Esophagus (tissue), 2 donors: ENCODE measurements around the gene TTC12. TPM values are rescaled to one million over a fixed set of nuclear protein-coding genes. Genes with fewer than 3 reads are reported as not detected.

ENCODE experiments used
- H3K27ac ChIP-seq, 2 donors: one replicate each; pipeline ENCODE4 v1.5.1; 2013; ENCODE audit warnings: low read depth in 2 of 2, mild to moderate bottlenecking in 2 of 2, inconsistent platforms in 1 of 2, low read length in 1 of 2, moderate library complexity in 1 of 2
- H3K27me3 ChIP-seq, 2 donors: one replicate each; pipeline ENCODE4 v1.6.1; 2013; ENCODE audit warnings: low read length in 2 of 2, control low read depth in 1 of 2, mild to moderate bottlenecking in 1 of 2; ENCODE audit not compliant: insufficient read depth in 2 of 2, control insufficient read depth in 1 of 2
- H3K36me3 ChIP-seq, 2 donors: one replicate each; pipeline ENCODE4 v1.6.1; 2013; ENCODE audit warnings: low read length in 1 of 2; ENCODE audit not compliant: control insufficient read depth in 2 of 2, insufficient read depth in 2 of 2
- H3K4me1 ChIP-seq, 2 donors: one replicate each; pipeline ENCODE4 v1.6.1; 2013; ENCODE audit warnings: low read length in 1 of 2; ENCODE audit not compliant: control insufficient read depth in 2 of 2, insufficient read depth in 2 of 2
- H3K4me3 ChIP-seq, 2 donors: one replicate each; pipeline ENCODE4 v1.5.1; 2013; ENCODE audit warnings: low read length in 2 of 2, mild to moderate bottlenecking in 2 of 2, low read depth in 1 of 2, moderate library complexity in 1 of 2
- H3K9me3 ChIP-seq, 2 donors: one replicate each; pipeline ENCODE4 v1.6.1; 2013; ENCODE audit warnings: mild to moderate bottlenecking in 2 of 2, low read depth in 1 of 2, low read length in 1 of 2, moderate library complexity in 1 of 2; ENCODE audit not compliant: control insufficient read depth in 2 of 2, insufficient read depth in 1 of 2
- WGBS, 2 donors: extraction: QIAGEN DNeasy Blood & Tissue Kit; methylation state at CpG; one replicate each; pipeline ENCODE4 v1.1.7; 2013; 5-methylcytosine and 5-hydroxymethylcytosine counted together
- polyA plus RNA-seq, 2 donors: library from polyadenylated mRNA; stranded (reverse); fragments of 200-250 nt; gene quantifications; one replicate each; pipeline ENCODE4 v1.2.3, GENCODE V29; 2013
- donor health status: healthy with polysubstance abuse.
- donor health status: Bipolar disorder and iron deficiency.

The TTC12 gene
- polyA plus RNA-seq, 2 donors, result 3.8 to 4.9 TPM

- Histone ChIP-seq H3K4me3 (no peak overlapping the region), H3K27ac (no peak overlapping the region), H3K4me1 (peaks cover 5 to 6% of the 10 kb centered on the region in 2 donors), H3K36me3 (no peaks in the 10 kb centered on the region), H3K9me3 (no peaks in the 10 kb centered on the region), H3K27me3 (no peaks in the 10 kb centered on the region)
- WGBS, 2 donors, result 48 to 65% methylated on average over 7 of the region's 7 CpGs
These were observed 90.6 kb downstream of the TTC12 start for GRCh38 chr11:113404859-113405430.

GRCh38 chr11:113405724-113406478 lies 91.5 kb downstream of the TTC12 start:
- 76 to 79% methylated on average over 7 of the region's 7 CpGs for WGBS, 2 donors
- Histone ChIP-seq H3K4me1 (peaks cover 5 to 6% of the 10 kb centered on the region in 2 donors), H3K36me3 (no peaks in the 10 kb centered on the region), H3K4me3 (no peak overlapping the region), H3K27me3 (no peaks in the 10 kb centered on the region), H3K9me3 (no peaks in the 10 kb centered on the region), H3K27ac (no peak overlapping the region)

- Histone ChIP-seq H3K27ac (no peak overlapping the region), H3K9me3 (no peaks in the 10 kb centered on the region), H3K27me3 (no peaks in the 10 kb centered on the region), H3K36me3 (no peaks in the 10 kb centered on the region), H3K4me3 (no peak overlapping the region), H3K4me1 (peaks cover 0 to 6% of the 10 kb centered on the region in 2 donors)
- 75 to 83% methylated on average over 2 to 3 of the region's 3 CpGs for WGBS, 2 donors
These were observed 92.8 kb downstream of the TTC12 start for GRCh38 chr11:113407163-113407562.

- no peaks in the 10 kb centered on the region for H3K27me3 ChIP-seq
- peaks cover 0 to 6% of the 10 kb centered on the region in 2 donors for H3K4me1 ChIP-seq
- WGBS, 2 donors, result 72 to 76% methylated on average over 9 of the region's 9 CpGs
- no peak overlapping the region for H3K4me3 ChIP-seq
- no peaks in the 10 kb centered on the region for H3K9me3 ChIP-seq
- H3K27ac ChIP-seq, result no peak overlapping the region
- H3K36me3 ChIP-seq, result no peaks in the 10 kb centered on the region
These were observed 93.8 kb downstream of the TTC12 start for GRCh38 chr11:113408206-113408605.

- Histone ChIP-seq H3K36me3 (no peaks in the 10 kb centered on the region), H3K9me3 (no peaks in the 10 kb centered on the region), H3K4me1 (peaks cover 0 to 6% of the 10 kb centered on the region in 2 donors), H3K27ac (no peak overlapping the region), H3K27me3 (no peaks in the 10 kb centered on the region), H3K4me3 (no peak overlapping the region)
- WGBS, 2 donors, result 81 to 83% methylated on average over 9 of the region's 9 CpGs
These were observed 94.5 kb downstream of the TTC12 start for GRCh38 chr11:113408887-113409286.

GRCh38 chr11:113409526-113409925 lies 95.1 kb downstream of the TTC12 start:
- Histone ChIP-seq H3K9me3 (no peaks in the 10 kb centered on the region), H3K27me3 (no peaks in the 10 kb centered on the region), H3K4me1 (peaks cover 0 to 6% of the 10 kb centered on the region in 2 donors), H3K4me3 (no peak overlapping the region), H3K27ac (no peak overlapping the region), H3K36me3 (no peaks in the 10 kb centered on the region)
- 72 to 86% methylated on average over 3 of the region's 3 CpGs for WGBS, 2 donors

GRCh38 chr11:113410414-113411135 lies 96.2 kb downstream of the TTC12 start:
- 87 to 94% methylated on average over 21 of the region's 21 CpGs for WGBS, 2 donors

GRCh38 chr11:113411536-113411935 lies 97.2 kb downstream of the TTC12 start:
- 81 to 87% methylated on average over 3 of the region's 3 CpGs for WGBS, 2 donors
- no peak overlapping the region for H3K4me3 ChIP-seq

More at GRCh38 chr11:113410414-113411135, 96.2 kb downstream of the TTC12 start:
- Histone ChIP-seq H3K4me3 (no peak overlapping the region), H3K27ac (no peak overlapping the region), H3K4me1 (peaks cover 0 to 4% of the 10 kb centered on the region in 2 donors), H3K9me3 (no peaks in the 10 kb centered on the region), H3K27me3 (no peaks in the 10 kb centered on the region), H3K36me3 (no peaks in the 10 kb centered on the region)

GRCh38 chr11:113412675-113413074 lies 98.3 kb downstream of the TTC12 start:
- Histone ChIP-seq H3K9me3 (no peaks in the 10 kb centered on the region), H3K27ac (no peak overlapping the region), H3K36me3 (no peaks in the 10 kb centered on the region), H3K27me3 (no peaks in the 10 kb centered on the region), H3K4me3 (no peak overlapping the region), H3K4me1 (no peaks in the 10 kb centered on the region)
- 82 to 89% methylated on average over 9 of the region's 9 CpGs for WGBS, 2 donors

More at GRCh38 chr11:113411536-113411935, 97.2 kb downstream of the TTC12 start:
- H3K9me3 ChIP-seq, result no peaks in the 10 kb centered on the region
- no peaks in the 10 kb centered on the region for H3K4me1 ChIP-seq
- no peak overlapping the region for H3K27ac ChIP-seq
- H3K27me3 ChIP-seq, result no peaks in the 10 kb centered on the region
- no peaks in the 10 kb centered on the region for H3K36me3 ChIP-seq
